ENCODE results near the gene LRMDA.

Gene LRMDA

GRCh38 chr10:76334255-76334654 is 902.8 kb downstream of the LRMDA start:
- DNase-seq: no peak

- no peak for DNase-seq
Measured at GRCh38 chr10:76336213-76336963, 905.0 kb downstream of the LRMDA start.

GRCh38 chr10:76337641-76338040 is 906.2 kb downstream of the LRMDA start:
- no peak for DNase-seq

- DNase-seq: no peak
Measured at GRCh38 chr10:76338187-76338586, 906.8 kb downstream of the LRMDA start.

- no peak for DNase-seq
Measured at GRCh38 chr10:76341740-76342139, 910.3 kb downstream of the LRMDA start.

- no peak for DNase-seq
Measured at GRCh38 chr10:76342996-76343395, 911.6 kb downstream of the LRMDA start.

GRCh38 chr10:76347832-76348231 is 916.4 kb downstream of the LRMDA start:
- no peak for DNase-seq

GRCh38 chr10:76350583-76350982 is 919.2 kb downstream of the LRMDA start:
- no peak for DNase-seq

- DNase-seq: no peak
Measured at GRCh38 chr10:76352300-76352699, 920.9 kb downstream of the LRMDA start.

- DNase-seq: no peak
Measured at GRCh38 chr10:76353237-76353851, 921.9 kb downstream of the LRMDA start.

GRCh38 chr10:76354212-76354738 is 922.9 kb downstream of the LRMDA start:
- DNase-seq: no peak

- no peak for DNase-seq
Measured at GRCh38 chr10:76354921-76355320, 923.5 kb downstream of the LRMDA start.

GRCh38 chr10:76356557-76356956 is 925.1 kb downstream of the LRMDA start:
- no peak for DNase-seq

- no peak for DNase-seq
Measured at GRCh38 chr10:76357726-76358415, 926.4 kb downstream of the LRMDA start.

GRCh38 chr10:76358743-76359395 is 927.4 kb downstream of the LRMDA start:
- DNase-seq: no peak

GRCh38 chr10:76375761-76376160 is 944.3 kb downstream of the LRMDA start:
- DNase-seq: no peak

- no peak for DNase-seq
Measured at GRCh38 chr10:76382381-76382851, 951.0 kb downstream of the LRMDA start.

- DNase-seq: no peak
Measured at GRCh38 chr10:76388321-76389023, 957.0 kb downstream of the LRMDA start.

- no peak for DNase-seq
Measured at GRCh38 chr10:76393875-76394706, 962.7 kb downstream of the LRMDA start.

GRCh38 chr10:76394707-76395042 is 963.3 kb downstream of the LRMDA start:
- DNase-seq: no peak

GRCh38 chr10:76395251-76395650 is 963.8 kb downstream of the LRMDA start:
- DNase-seq: no peak

GRCh38 chr10:76396134-76396533 is 964.7 kb downstream of the LRMDA start:
- DNase-seq: no peak
